Tibial artery (tissue), 4 donors: ENCODE measurements around the gene SAMD14.
A peak's percentile ranks its signal among the peaks of the same experiment; 100 is the strongest.

ENCODE experiments used
- DNase-seq, 2 donors: peaks; one replicate each; pipeline ENCODE4 v3.0.0-alpha.2; 2019
- H3K27ac ChIP-seq, 2 donors: fragments of 200-600 bp; sonication (generic) in 1 of 2; 1 replicate in 1 of 2; 2 replicates in 1 of 2; pipeline ENCODE4 v1.5.1; 2018 to 2019; ENCODE audit warnings: mild to moderate bottlenecking in 1 of 2
- H3K27me3 ChIP-seq, 2 donors: fragments of 200-600 bp; sonication (generic) in 1 of 2; one replicate each; pipeline versions ENCODE4 v1.5.1 to v1.6.0; 2016 to 2019
- H3K36me3 ChIP-seq, 3 donors: fragments of 200-600 bp; sonication (generic) in 2 of 3; one replicate each; pipeline ENCODE4 v1.5.1; 2016 to 2019; ENCODE audit warnings: mild to moderate bottlenecking in 2 of 3
- H3K4me1 ChIP-seq, 4 donors: fragments of 200-600 bp; sonication (generic) in 2 of 4; 1 replicate in 3 of 4; 2 replicates in 1 of 4; pipeline ENCODE4 v1.5.1; 2016 to 2019
- H3K4me3 ChIP-seq, 2 donors: fragments of 200-600 bp; sonication (generic) in 1 of 2; 1 replicate in 1 of 2; 2 replicates in 1 of 2; pipeline ENCODE4 v1.5.1; 2018 to 2019; ENCODE audit warnings: mild to moderate bottlenecking in 2 of 2
- H3K9me3 ChIP-seq, 3 donors: fragments of 200-600 bp; sonication (generic) in 1 of 3; one replicate each; pipeline ENCODE4 v1.5.1; 2016 to 2019
- intact Hi-C: fragments of 100-400 bp; cut with DNase I; formaldehyde crosslinking; loops from one replicate; pipeline ENCODE4 v1.15.0; 2023; ENCODE audit warnings: low total_unique reads
- TF ChIP-seq, protein P1 (sequence below), 2 experiments: fragments of 200-600 bp in 1 of 2; fragments of 450-650 bp in 1 of 2; IDR thresholded peaks; one replicate each; pipeline ENCODE4 v1.5.1; 2017 to 2019; ENCODE audit warnings: antibody characterized with exemption in 2 of 2, mild to moderate bottlenecking in 1 of 2, moderate library complexity in 1 of 2

SAMD14 gene

DNA sequence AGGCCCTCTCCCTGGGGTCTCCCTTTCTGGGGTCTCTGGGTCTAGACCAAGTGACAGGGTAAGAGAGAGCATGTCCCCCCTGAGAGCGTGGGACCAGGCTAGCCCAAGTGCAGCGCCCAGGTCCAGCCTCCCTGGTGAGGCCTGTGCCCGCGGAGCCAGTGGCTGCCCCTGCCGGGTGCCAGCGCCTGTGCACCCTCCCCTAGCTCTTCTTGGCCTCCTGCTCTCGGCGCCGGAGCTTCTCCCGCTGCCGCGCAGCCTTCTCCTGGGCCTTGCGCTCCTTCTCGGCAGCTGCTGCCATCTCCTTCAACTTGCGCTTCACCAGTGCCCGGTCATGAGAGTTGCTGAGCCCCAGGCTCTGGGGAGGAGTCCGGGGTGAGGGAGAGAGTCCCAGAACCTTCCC, 17.3 kb downstream of the SAMD14 start:
- H3K4me3 ChIP-seq = no peak overlapping the region
- intact Hi-C loops = loop anchor here (10.0 kb wide), 1 partner anchor 52 kb away; the partner anchor contains the start of gene SGCA
- H3K27me3 ChIP-seq = no peaks in the 10 kb centered on the region
- H3K4me1 ChIP-seq = peaks cover 13 to 42% (median 36%) of the 10 kb centered on the region in 4 donors
- H3K9me3 ChIP-seq = no peaks in the 10 kb centered on the region
- H3K27ac ChIP-seq = peak overlapping the region; percentile 98 to 99
- DNase-seq = peak in 1 of 2 donors; percentile 82
- TF ChIP-seq, protein P1, sequence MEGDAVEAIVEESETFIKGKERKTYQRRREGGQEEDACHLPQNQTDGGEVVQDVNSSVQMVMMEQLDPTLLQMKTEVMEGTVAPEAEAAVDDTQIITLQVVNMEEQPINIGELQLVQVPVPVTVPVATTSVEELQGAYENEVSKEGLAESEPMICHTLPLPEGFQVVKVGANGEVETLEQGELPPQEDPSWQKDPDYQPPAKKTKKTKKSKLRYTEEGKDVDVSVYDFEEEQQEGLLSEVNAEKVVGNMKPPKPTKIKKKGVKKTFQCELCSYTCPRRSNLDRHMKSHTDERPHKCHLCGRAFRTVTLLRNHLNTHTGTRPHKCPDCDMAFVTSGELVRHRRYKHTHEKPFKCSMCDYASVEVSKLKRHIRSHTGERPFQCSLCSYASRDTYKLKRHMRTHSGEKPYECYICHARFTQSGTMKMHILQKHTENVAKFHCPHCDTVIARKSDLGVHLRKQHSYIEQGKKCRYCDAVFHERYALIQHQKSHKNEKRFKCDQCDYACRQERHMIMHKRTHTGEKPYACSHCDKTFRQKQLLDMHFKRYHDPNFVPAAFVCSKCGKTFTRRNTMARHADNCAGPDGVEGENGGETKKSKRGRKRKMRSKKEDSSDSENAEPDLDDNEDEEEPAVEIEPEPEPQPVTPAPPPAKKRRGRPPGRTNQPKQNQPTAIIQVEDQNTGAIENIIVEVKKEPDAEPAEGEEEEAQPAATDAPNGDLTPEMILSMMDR (IDR thresholded peaks at IDR 0.05) = peak; percentile 39 to 51
- H3K36me3 ChIP-seq = peaks cover 19 to 30% (median 27%) of the 10 kb centered on the region in 3 donors

DNA sequence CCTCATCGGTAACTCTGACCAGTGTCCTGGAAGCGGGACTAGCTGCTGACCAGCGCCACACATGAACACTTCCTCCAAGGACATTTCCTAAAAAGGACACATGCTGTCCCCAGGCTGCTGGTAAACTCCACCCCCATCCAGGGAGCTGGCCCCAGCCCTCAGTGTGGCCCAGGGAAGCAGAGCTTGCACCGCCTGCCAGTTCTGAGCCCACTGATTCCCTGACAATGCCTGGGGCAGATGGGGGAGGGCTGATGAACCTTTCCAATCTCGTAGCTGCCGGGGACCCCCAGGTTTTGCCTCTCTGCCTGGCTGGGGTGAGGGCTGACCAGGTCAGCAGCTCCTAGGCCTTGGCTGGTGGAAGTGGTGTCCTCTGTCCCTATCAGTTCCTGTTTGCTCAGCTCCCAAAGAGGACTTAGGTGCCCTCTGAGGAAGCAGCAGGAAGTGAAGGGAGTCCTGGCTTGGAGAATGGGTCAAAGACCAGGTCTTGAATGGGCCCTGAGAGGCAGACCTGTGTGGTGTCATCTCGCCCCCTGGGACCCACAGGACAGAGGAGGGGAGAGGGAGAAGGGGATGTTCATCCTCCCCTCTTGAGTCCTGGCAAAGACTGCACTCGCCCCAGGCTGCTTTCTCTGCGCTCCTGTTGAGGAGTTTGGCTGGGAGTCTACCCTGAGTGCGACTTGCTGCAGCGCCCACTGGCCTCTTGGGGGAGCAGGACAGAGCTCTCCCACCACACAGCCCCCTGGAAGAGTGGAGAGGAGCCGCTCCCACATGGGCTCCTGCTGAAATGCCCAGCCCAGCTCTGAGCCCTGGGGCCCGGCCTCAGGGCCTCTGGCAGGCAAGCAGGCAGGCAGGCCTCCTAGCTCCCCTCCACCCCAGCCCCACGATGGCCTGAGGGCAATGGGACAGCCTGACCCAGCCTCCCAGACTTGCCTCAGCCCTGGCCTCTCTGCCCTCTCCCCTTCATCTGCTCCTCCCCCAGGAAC, 18.0 kb downstream of the SAMD14 start:
- intact Hi-C loops = loop anchor here (10.0 kb wide), 1 partner anchor 53 kb away; the partner anchor contains the start of gene SGCA
- TF ChIP-seq, protein P1 (IDR thresholded peaks at IDR 0.05) = no peak
- H3K27me3 ChIP-seq = no peaks in the 10 kb centered on the region
- peaks cover 26 to 37% (median 34%) of the 10 kb centered on the region in 3 donors for H3K36me3 ChIP-seq
- peaks cover 13 to 34% (median 31%) of the 10 kb centered on the region in 4 donors for H3K4me1 ChIP-seq
- peak overlapping the region; percentile 98 to 99 for H3K27ac ChIP-seq
- H3K4me3 ChIP-seq = peak overlapping the region in 1 of 2 donors; percentile 9
- DNase-seq = peak; percentile 73 to 94
- no peaks in the 10 kb centered on the region for H3K9me3 ChIP-seq

DNA sequence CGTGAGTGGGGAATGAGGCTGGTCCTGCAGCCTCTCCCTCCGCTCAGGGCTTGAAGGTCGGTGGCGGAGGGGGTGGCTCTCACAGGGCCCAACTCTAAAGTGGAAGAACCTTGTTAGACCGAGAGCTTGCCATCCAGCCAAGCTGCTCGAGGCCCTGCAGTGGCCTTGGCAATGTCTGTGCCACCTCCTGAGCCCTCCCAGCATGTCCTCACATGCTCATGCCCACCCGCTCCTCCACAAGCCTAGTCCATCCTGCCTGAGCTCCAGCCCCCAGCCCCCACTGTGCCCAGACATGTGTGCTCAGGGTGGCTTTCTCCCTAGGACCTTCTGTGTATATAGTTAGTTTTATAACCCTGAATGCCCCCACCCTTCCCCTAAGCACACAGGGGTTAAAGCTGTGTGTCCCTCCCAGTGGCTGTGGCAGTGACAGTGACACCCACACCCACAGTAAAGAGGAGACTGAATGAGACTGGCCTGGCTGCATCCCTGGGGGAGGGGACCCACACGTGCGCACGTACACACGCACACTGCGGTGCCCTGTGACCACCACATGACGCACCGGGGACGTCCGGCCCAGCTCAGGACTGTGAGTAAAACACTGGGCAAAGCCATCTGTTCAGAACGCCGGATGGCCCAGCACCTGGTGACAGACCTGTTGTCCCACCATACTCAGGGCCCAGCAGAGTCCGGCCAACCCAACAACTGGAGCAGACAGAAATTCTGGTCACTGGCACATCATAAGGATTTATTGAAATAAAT, 19.2 kb downstream of the SAMD14 start:
- peak overlapping the region; percentile 98 to 99 for H3K27ac ChIP-seq
- TF ChIP-seq, protein P1 (IDR thresholded peaks at IDR 0.05) = no peak
- peaks cover 33 to 49% (median 46%) of the 10 kb centered on the region in 3 donors for H3K36me3 ChIP-seq
- intact Hi-C loops = loop anchor here (10.0 kb wide), 1 partner anchor 54 kb away; the partner anchor contains the start of gene SGCA
- peak; percentile 73 to 96 for DNase-seq
- H3K4me3 ChIP-seq = no peak overlapping the region
- no peaks in the 10 kb centered on the region for H3K9me3 ChIP-seq
- H3K4me1 ChIP-seq = peaks cover 13 to 31% (median 29%) of the 10 kb centered on the region in 4 donors
- no peaks in the 10 kb centered on the region for H3K27me3 ChIP-seq

DNA sequence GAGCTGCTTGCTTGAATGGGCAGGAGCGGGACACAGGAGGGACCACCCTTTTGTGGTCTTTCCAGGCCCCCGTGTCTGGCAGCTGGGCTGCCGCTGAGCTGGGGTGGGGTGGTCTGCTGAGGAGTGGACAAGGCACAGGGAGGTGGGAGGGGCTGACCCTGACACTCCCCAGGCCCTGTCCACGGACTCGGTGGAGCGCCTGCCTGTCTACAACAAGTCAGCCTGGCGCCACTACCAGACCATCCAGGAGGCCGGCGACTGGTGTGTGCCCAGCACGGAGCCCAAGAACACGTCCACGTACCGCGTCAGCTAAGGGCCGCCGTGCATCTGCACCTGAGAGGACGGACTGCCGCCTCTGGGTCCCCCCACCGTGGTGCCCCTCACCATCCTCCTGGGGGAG, 20.2 kb downstream of the SAMD14 start:
- Histone ChIP-seq H3K9me3 (no peaks in the 10 kb centered on the region), H3K27me3 (no peaks in the 10 kb centered on the region), H3K36me3 (peaks cover 33 to 59% (median 56%) of the 10 kb centered on the region in 3 donors), H3K4me1 (peaks cover 13 to 31% (median 29%) of the 10 kb centered on the region in 4 donors), H3K4me3 (no peak overlapping the region), H3K27ac (peak overlapping the region; percentile 98 to 99)
- intact Hi-C loops = loop anchor here (10.0 kb wide), 1 partner anchor 55 kb away; the partner anchor contains the start of gene SGCA
- DNase-seq = no peak
- TF ChIP-seq, protein P1 (IDR thresholded peaks at IDR 0.05) = no peak

DNA sequence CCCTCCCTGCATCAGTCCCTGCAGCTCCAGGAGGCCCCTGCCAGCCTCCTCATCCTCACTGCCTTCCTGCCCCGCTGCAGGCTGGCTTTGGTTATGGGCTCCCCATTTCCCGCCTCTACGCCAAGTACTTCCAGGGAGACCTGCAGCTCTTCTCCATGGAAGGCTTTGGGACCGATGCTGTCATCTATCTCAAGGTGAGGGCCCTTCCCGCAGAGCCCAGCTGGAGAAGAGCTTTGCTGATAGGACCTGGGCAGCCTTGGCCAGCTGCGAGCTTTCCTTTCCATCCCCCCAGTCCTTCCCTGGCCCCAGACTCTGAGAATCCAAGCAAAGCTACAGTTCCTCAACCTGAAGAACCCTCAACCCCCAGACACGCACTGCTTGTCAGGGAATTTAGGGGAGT, 20.8 kb downstream of the SAMD14 start:
- DNase-seq = no peak
- H3K4me1 ChIP-seq = peaks cover 13 to 31% (median 29%) of the 10 kb centered on the region in 4 donors
- peaks cover 33 to 65% (median 58%) of the 10 kb centered on the region in 3 donors for H3K36me3 ChIP-seq
- TF ChIP-seq, protein P1 (IDR thresholded peaks at IDR 0.05) = no peak
- peak overlapping the region; percentile 98 to 99 for H3K27ac ChIP-seq
- H3K9me3 ChIP-seq = no peaks in the 10 kb centered on the region
- no peak overlapping the region for H3K4me3 ChIP-seq
- no peaks in the 10 kb centered on the region for H3K27me3 ChIP-seq
- intact Hi-C loops = no loop called here
